ENCODE data around the gene MFSD11. TPM values are rescaled to one million over a fixed set of nuclear protein-coding genes. Genes with fewer than 3 reads are reported as not detected.
"Not testable (repeated sequence)": the region's sequence is repeated elsewhere in the genome, so short reads cannot be mapped to it uniquely, and the experiment has no call there.

Gene MFSD11
- total RNA-seq, 1 experiment from 2014 or later, result 16.6 TPM

DNA sequence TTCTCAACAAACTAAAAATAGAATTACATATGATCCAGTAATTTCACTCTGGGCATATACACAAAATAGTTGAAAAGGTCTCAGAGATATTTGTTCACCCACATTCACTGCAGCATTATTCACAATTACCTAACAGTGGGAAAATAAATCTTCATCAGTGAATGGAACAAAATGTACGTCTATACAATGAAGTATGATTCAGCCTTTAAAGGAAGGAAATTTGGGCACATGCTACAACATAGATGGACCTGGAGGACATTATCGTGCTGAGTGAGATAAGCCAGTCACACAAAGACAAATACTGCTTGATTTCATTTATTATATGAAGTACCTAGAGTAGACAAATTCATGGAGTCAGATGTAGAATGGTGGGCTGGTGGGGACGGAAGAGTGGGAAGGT, 47.0 kb downstream of the MFSD11 start:
- intact Hi-C loops (cut with micrococcal nuclease), result no loop called here
- CTCF ChIA-PET, result no interaction called here
- ATAC-seq, result no peak

DNA sequence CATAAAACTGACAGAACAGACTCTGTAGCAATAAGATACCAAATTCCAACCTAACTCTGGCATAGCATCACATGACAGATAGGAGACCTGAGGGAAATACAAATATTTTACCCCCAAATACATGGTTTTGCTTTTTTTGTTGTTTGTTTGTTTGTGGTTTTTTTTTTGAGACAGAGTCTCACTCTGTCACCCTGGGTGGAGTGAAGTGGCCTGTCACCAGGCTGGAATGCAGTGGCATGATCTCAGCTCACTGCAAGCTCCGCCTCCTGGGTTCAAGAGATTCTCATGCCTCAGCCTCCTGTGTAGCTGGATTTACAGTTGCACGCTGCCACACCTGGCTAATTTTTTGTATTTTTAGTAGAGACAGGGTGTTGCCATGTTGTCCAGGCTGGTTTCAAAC, 49.9 kb downstream of the MFSD11 start:
- H4K20me1 ChIP-seq (ENCODE audit: low read length); POLR2A ChIA-PET (ENCODE audit: unreplicated experiment); H3K36me3 ChIP-seq (ENCODE audit: low read depth, low read length); H3K79me2 ChIP-seq (ENCODE audit: low read length); H3F3A ChIP-seq (ENCODE audit: low read length, unreplicated experiment); H3K27me3 ChIP-seq (ENCODE audit: low read length); H3K9me3 ChIP-seq (ENCODE audit: low read length); H2AFZ ChIP-seq (ENCODE audit: low read length); BruUV-seq (replicated peaks); H3K4me3 ChIP-seq (ENCODE audit: low read length); H3K9ac ChIP-seq (ENCODE audit: low read length); H3K4me2 ChIP-seq (ENCODE audit: low read length); intact Hi-C loops (cut with micrococcal nuclease); H3K9me2 ChIP-seq (replicated peaks; ENCODE audit: low read length): not testable (repeated sequence)
- DNase-seq (peak; percentile 47), ATAC-seq (peak; percentile 27)
- 0 out of 2 replicates have a peak overlapping the region, but pooled peaks have one; percentile 3 for H3K27ac ChIP-seq (ENCODE audit: low read length)
- CTCF ChIA-PET, result interaction anchor here (0.5 to 0.6 kb wide), 2 partner anchors 164 to 259 kb away, joined by 3 to 7 read pairs; no protein-coding TSS in a partner anchor
- H3K4me1 ChIP-seq (ENCODE audit: insufficient read depth, low read length), result peaks cover 24% of the 10 kb centered on the region

More for the DNA sequence above, 47.0 kb downstream of the MFSD11 start:
- no peak overlapping the region for H3K9ac ChIP-seq (ENCODE audit: low read length)
- no peaks in the 10 kb centered on the region for H3F3A ChIP-seq (ENCODE audit: low read length, unreplicated experiment)
- H2AFZ ChIP-seq (ENCODE audit: low read length), result no peak overlapping the region
- POLR2A ChIA-PET (ENCODE audit: unreplicated experiment), result no interaction called here
- no peaks in the 10 kb centered on the region for H3K9me3 ChIP-seq (ENCODE audit: low read length)
- 0 out of 2 replicates have a peak, but pooled peaks cover 3% of the 10 kb centered on the region for H3K36me3 ChIP-seq (ENCODE audit: low read depth, low read length)
- H3K4me3 ChIP-seq (ENCODE audit: low read length), result no peak overlapping the region
- no peak overlapping the region for H3K27ac ChIP-seq (ENCODE audit: low read length)
- H3K27me3 ChIP-seq (ENCODE audit: low read length), result no peaks in the 10 kb centered on the region
- H3K9me2 ChIP-seq (replicated peaks; ENCODE audit: low read length), result no peaks in the 10 kb centered on the region
- TF ChIP-seq EZH2 (IDR thresholded peaks at IDR 0.05; ENCODE audit: low read length, unreplicated experiment), result no peak
- TF ChIP-seq EZH2phosphoT487 (IDR thresholded peaks at IDR 0.05; ENCODE audit: borderline replicate concordance, low read length), result no peak
- TF ChIP-seq, protein P1, sequence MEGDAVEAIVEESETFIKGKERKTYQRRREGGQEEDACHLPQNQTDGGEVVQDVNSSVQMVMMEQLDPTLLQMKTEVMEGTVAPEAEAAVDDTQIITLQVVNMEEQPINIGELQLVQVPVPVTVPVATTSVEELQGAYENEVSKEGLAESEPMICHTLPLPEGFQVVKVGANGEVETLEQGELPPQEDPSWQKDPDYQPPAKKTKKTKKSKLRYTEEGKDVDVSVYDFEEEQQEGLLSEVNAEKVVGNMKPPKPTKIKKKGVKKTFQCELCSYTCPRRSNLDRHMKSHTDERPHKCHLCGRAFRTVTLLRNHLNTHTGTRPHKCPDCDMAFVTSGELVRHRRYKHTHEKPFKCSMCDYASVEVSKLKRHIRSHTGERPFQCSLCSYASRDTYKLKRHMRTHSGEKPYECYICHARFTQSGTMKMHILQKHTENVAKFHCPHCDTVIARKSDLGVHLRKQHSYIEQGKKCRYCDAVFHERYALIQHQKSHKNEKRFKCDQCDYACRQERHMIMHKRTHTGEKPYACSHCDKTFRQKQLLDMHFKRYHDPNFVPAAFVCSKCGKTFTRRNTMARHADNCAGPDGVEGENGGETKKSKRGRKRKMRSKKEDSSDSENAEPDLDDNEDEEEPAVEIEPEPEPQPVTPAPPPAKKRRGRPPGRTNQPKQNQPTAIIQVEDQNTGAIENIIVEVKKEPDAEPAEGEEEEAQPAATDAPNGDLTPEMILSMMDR (conservative IDR thresholded peaks at IDR 0.05; ENCODE audit: low read depth, low read length), result no peak
- DNase-seq, result no peak
- no peak overlapping the region for H3K4me2 ChIP-seq (ENCODE audit: low read length)
- no peaks in the 10 kb centered on the region for H4K20me1 ChIP-seq (ENCODE audit: low read length)
- no TSS peak for BruUV-seq (replicated peaks)
- peaks cover 10% of the 10 kb centered on the region for H3K4me1 ChIP-seq (ENCODE audit: insufficient read depth, low read length)
- H3K79me2 ChIP-seq (ENCODE audit: low read length), result no peaks in the 10 kb centered on the region

DNA sequence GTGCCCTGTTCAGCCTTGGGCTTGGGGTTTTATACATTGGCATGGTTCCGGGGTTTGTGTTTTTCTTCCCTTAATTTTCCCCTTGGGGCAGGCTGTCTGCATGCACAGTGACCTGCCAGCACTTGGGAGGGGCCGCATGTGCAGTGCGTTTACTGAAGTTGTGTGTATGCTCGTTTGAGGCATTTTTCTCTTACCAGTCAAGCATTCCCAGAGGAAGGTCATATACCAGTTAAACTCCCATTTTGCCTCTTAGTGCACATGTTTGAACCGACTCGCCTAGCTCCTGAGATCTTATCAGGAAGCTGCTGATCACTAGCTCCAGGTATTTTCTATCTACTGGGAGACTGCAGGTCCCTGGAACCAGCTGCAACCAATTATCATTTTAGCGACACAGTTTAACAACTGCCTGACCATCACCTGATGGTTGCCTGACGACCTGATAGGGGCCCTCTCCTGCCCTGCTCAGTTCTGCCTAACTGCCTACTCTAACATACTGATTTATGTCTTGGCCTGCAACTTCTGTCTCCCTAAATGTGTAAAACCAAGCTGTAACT, 51.4 kb downstream of the MFSD11 start:
- intact Hi-C loops (cut with micrococcal nuclease), result no loop called here
- H3K27me3 ChIP-seq (ENCODE audit: low read length), result no peaks in the 10 kb centered on the region
- H3K9me2 ChIP-seq (replicated peaks; ENCODE audit: low read length), result no peaks in the 10 kb centered on the region
- no peak overlapping the region for H3K9ac ChIP-seq (ENCODE audit: low read length)
- no TSS peak for BruUV-seq (replicated peaks)
- H4K20me1 ChIP-seq (ENCODE audit: low read length), result no peaks in the 10 kb centered on the region
- no peaks in the 10 kb centered on the region for H3K36me3 ChIP-seq (ENCODE audit: low read depth, low read length)
- no peak overlapping the region for H3K27ac ChIP-seq (ENCODE audit: low read length)
- peak; percentile 19 for DNase-seq
- H3K4me3 ChIP-seq (ENCODE audit: low read length), result no peak overlapping the region
- CTCF ChIA-PET, result no interaction called here
- POLR2A ChIA-PET (ENCODE audit: unreplicated experiment), result no interaction called here
- H3K4me2 ChIP-seq (ENCODE audit: low read length), result no peak overlapping the region
- no peak for TF ChIP-seq EZH2phosphoT487 (IDR thresholded peaks at IDR 0.05; ENCODE audit: borderline replicate concordance, low read length)
- TF ChIP-seq, protein P1 (conservative IDR thresholded peaks at IDR 0.05; ENCODE audit: low read depth, low read length), result no peak
- no peak for TF ChIP-seq EZH2 (IDR thresholded peaks at IDR 0.05; ENCODE audit: low read length, unreplicated experiment)
- no peaks in the 10 kb centered on the region for H3K9me3 ChIP-seq (ENCODE audit: low read length)
- H3K79me2 ChIP-seq (ENCODE audit: low read length), result no peaks in the 10 kb centered on the region
- H3K4me1 ChIP-seq (ENCODE audit: insufficient read depth, low read length), result peaks cover 24% of the 10 kb centered on the region
- peaks cover 4% of the 10 kb centered on the region for H3F3A ChIP-seq (ENCODE audit: low read length, unreplicated experiment)
- ATAC-seq, result no peak
- H2AFZ ChIP-seq (ENCODE audit: low read length), result no peak overlapping the region
